HG03432 (cell line): ENCODE measurements around the gene RAD51D.
"Not testable (repeated sequence)": the region's sequence is repeated elsewhere in the genome, so short reads cannot be mapped to it uniquely, and the experiment has no call there.

Experiments used
- ATAC-seq: cut with Tn5 transposase; IDR thresholded peaks from one replicate; pipeline ENCODE4 v1.9.1; 2021; ENCODE audit warnings: mild to moderate bottlenecking, moderate library complexity; ENCODE audit not compliant: unreplicated experiment

RAD51D gene

DNA sequence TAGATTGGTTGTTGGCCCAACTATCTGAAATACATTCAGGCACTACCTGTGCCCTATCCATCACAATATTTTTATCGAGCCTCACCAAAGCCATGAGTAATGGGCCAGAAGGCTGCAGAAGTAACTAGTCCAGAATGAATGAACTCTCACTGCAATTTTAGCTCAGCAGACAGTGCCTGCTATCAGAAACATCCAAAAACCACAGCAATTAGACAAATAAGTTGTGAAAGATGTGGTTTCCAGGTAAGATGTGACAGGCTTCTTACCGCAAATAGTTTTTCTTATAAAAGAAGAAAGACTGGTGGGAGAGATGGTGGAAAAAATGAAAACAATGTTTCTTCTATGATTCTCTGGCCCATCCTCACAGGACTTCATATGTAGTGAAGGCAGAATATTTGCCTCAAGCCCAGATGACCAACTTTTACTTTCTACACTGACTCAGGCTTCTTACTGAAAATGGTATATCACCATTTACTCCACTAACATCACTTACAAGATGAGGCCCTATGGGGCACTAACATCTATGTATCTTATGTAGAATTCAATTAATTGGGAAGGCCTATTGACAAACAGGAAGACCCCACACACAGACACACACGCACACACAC lies 46.4 kb downstream of the RAD51D start:
- no peak for ATAC-seq

GRCh38 chr17:35069311-35069710 lies 50.3 kb downstream of the RAD51D start:
- no peak for ATAC-seq

DNA sequence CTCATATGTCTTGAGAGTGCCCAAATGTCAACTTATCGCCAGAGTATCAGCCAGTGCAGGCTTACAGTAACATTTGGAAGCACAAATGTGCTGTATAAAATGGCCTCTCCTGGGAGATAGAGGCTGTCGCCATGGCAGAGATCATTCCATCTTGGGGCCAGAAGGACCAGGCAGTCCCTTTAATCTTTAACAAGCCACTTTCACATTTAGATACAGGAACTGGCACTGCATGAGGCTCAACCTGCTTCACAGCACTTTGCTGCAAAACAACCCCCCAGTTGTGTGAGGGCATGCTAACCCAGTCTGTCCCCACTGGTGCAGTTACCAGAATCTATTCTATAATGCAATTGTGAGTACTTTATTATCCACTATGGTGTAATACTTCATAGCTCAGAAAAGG lies 51.4 kb downstream of the RAD51D start:
- no peak for ATAC-seq

- ATAC-seq = no peak
Observed at GRCh38 chr17:35065880-35066279, 53.8 kb downstream of the RAD51D start.

GRCh38 chr17:35064516-35065215 lies 55.0 kb downstream of the RAD51D start:
- no peak for ATAC-seq

DNA sequence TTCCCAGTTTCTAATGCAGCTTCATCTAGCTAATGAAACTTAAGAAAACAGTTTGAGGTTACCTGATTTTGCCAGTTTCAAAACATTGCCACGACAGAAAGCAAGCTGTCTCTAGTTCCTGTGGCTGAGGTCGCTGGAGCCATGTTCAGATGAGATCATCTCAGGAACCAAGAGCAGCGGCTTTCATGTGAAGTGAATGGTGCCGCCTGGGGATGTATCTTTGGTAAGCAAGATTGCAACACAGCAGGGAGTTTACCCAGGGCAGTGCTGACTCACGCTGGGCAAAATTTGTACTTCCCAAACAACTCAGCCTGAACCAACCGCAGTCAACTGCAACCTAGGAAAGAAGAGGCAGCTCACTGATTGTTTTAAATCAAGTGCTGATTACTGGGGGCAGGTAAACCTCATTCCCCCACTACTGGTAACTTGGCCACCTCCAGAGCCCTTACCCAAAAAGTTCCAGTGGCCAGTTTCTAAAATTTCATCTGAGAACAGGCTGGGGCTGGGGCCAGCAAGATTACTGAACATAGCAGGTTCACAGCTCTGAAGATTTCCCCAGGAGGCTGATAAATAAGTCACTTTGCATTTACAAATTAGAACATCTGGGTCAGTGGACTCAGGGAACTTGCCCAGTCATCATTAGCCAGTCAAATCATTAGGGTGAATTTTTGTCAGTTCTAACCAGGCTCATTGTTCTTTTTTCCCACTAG lies 56.0 kb downstream of the RAD51D start, which contains the start of gene RFFL:
TSS of gene RFFL (minus strand) at position 194 of the 710 bp plus-strand sequence. CDS start 37,154 bp downstream, outside the sequence.
- ATAC-seq = peak; percentile 90

- ATAC-seq = no peak
Observed at GRCh38 chr17:35062308-35062707, 57.4 kb downstream of the RAD51D start.

- no peak for ATAC-seq
Observed at GRCh38 chr17:35057332-35057915, 62.2 kb downstream of the RAD51D start.

- no peak for ATAC-seq
Observed at GRCh38 chr17:35056013-35056412, 63.6 kb downstream of the RAD51D start.

- no peak for ATAC-seq
Observed at GRCh38 chr17:35053204-35053603, 66.5 kb downstream of the RAD51D start.

DNA sequence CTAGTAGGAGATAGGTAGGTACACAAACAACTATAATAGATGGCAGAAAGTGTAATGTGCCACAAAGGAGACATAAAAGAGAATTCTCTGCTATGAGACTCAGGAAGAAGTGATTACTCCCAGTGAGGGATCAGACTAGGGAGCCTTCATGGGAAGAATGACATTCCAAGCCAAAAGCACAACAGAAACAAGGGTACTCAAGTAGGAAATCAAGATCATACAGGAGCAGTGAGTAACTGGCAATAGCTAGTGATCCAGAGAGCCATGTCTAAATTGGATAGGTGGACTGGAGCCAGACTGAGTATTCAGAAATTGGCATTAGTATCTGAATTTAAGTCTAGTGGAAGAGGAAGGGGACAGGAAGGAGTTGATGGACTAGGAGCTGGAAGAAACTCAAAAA lies 66.9 kb downstream of the RAD51D start:
- no peak for ATAC-seq

GRCh38 chr17:35052241-35052610 lies 67.4 kb downstream of the RAD51D start:
- ATAC-seq = peak; percentile 18

DNA sequence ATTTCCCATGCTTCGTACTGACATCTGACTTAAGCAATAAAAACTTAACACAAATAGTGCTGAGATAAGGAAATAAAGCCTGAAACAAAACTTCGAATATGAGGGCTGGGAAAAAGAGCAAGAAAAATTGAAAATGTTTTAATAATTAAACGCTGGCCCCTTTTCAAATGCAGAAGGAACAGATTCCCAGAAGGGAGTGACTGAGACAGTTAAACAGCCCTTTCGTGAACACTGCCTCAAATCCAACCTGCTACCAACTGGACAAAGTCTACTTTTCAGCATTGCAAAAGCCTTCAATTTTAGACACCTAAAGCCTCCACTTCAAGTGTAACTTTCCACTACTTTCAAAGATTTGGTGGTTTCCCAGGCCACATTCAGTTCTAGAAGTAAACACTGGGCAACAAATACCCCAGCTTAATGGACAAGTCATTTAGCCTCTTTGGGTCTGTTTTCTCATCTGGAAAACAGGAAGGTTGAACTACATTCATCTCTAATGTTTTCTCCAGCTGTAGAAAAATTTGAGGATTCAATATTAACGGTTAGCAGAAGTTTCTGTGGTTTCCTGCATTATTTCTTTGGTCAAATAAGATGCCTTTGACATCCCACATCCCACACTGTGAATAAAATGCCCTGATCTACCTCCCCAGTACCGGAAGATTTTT lies 68.0 kb downstream of the RAD51D start:
- ATAC-seq = peak; percentile 53

- ATAC-seq = peak; percentile 49
Observed at GRCh38 chr17:35051183-35051578, 68.5 kb downstream of the RAD51D start.

DNA sequence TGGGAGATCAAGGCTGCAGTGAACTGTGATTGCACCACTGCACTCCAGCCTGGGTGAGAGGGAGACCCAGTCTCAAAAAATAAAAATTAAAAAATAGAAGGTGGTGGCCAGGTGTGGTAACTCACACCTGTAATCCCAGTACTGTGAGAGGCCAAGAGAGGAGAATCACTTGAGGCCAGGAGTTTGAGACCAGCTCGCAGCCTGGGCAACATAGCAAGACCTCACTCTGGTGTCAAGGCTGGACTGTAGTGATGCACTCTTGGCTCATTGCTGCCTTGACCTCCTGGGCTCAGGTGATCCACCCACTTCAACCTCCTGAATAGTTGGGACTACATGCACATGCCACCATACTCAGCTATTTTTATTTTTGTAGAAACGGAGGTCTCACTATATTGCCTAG lies 69.5 kb downstream of the RAD51D start:
- no peak for ATAC-seq

DNA sequence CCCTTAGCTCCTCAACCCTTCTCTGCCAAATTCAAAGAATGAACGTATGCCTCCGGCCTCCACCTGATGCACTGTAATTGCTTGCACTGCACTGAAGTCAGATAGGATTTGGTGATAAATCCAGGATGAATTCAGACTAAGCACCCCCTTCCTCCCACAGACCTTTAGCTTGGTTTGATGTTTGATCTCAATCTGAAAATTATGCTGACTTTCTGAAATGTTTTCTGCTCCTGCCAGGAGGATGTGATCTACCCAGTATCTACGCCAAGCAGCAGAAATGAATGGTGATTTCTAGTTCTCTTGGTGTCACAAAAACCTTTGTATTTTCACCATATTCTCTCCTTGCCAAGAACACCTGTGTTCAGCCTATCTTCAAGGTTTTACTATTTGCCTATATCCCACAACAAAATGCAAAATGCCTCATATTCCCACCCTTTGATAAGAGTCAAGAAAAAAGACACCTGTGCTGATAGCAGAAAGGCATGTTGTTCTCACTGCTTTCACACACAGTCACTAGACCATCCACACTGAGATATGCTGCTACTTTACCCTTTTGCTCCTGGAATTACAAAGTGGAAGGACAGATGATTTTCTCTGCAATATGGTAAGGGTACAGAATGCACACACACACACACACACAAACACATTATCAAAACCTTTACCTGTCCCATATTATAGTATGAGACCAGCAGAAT lies 70.8 kb downstream of the RAD51D start:
- ATAC-seq = no peak

GRCh38 chr17:35046740-35047283 lies 72.8 kb downstream of the RAD51D start:
- ATAC-seq = peak; percentile 48

DNA sequence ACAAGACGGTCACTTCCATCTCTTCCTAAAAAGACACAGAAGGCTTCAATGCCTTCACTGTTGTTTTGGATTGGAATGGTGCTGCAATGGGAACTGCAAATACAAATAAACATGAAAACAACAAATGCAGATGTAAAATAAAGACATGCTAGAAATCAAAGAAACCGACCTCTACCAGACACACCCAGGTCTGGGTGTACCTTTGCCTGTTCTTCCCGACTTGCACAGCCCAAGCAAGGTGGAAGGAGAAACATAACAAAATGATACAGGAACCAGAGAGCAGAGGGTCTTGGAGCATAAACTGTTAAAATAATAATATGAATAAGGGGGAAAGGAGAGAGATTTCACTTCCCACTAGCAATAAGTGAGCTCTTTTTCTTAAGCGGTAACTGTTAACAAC lies 73.4 kb downstream of the RAD51D start:
- no peak for ATAC-seq

GRCh38 chr17:35045458-35045979 lies 74.1 kb downstream of the RAD51D start:
- not testable (repeated sequence) for ATAC-seq

GRCh38 chr17:35044181-35044580 lies 75.5 kb downstream of the RAD51D start:
- no peak for ATAC-seq
